ENCODE data around the gene IFNGR2.

- TF ChIP-seq, protein P1, sequence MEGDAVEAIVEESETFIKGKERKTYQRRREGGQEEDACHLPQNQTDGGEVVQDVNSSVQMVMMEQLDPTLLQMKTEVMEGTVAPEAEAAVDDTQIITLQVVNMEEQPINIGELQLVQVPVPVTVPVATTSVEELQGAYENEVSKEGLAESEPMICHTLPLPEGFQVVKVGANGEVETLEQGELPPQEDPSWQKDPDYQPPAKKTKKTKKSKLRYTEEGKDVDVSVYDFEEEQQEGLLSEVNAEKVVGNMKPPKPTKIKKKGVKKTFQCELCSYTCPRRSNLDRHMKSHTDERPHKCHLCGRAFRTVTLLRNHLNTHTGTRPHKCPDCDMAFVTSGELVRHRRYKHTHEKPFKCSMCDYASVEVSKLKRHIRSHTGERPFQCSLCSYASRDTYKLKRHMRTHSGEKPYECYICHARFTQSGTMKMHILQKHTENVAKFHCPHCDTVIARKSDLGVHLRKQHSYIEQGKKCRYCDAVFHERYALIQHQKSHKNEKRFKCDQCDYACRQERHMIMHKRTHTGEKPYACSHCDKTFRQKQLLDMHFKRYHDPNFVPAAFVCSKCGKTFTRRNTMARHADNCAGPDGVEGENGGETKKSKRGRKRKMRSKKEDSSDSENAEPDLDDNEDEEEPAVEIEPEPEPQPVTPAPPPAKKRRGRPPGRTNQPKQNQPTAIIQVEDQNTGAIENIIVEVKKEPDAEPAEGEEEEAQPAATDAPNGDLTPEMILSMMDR (conservative IDR thresholded peaks at IDR 0.05 in 1 of 2, IDR thresholded peaks at IDR 0.05 in 1 of 2; ENCODE audit: extremely low read depth in 1 of 2, insufficient read depth in 1 of 2, low read depth in 1 of 2, low read length in 2 of 2), result no peak
- TF ChIP-seq EZH2 (IDR thresholded peaks at IDR 0.05; ENCODE audit: borderline replicate concordance, low read length), result no peak
Measured at GRCh38 chr21:33414068-33414467, 10.9 kb downstream of the IFNGR2 start.
